ENCODE results near the gene CDC14B.

Gene CDC14B

DNA sequence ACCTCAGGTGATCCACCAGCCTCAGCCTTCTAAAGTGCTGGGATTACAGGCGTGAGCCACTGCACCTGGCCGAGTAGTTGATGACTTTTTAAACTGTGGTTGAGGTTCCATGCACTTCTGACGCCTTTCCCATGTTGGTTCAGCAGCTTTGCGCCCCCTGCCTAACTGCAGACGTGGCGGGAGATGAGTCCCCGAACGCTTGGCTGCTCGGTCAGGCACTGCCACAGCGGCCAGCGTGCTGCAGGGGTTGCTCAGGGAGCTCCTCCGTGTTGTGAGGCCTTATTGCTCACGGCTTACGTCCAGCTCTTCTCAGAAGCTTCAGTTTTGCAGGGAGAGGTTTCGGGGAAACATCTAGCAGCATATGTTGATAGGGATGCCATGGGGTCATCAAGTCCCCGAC is 134.4 kb downstream of the CDC14B start:
- no peak for DNase-seq (ENCODE audit: low read depth in 2 of 2, low spot score in 1 of 2)

DNA sequence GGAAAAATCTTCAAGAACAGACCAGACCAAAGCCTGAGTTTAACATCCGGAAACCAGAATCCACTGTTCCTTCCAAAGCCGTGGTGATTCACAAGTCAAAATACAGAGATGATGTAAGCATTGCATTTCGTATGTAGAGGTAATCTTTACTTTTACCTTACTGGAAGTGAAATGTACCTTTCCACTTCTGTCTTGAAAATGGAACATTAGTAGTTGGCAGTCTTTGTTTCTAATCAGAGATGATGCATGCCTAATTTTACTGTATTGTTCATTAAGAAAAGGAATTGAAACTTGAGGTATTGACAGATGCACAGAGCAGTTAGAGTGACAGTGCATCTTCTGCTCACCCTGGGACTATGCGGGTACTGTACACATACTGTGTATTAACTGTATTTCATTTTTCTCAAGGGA is 135.1 kb downstream of the CDC14B start:
- no peak for DNase-seq (ENCODE audit: low read depth in 2 of 2, low spot score in 1 of 2)

- no peak for DNase-seq (ENCODE audit: low read depth in 2 of 2, low spot score in 1 of 2)
Observed at GRCh38 chr9:96483733-96484390, 135.8 kb downstream of the CDC14B start.

GRCh38 chr9:96483197-96483596 is 136.4 kb downstream of the CDC14B start:
- no peak for DNase-seq (ENCODE audit: low read depth in 2 of 2, low spot score in 1 of 2)

DNA sequence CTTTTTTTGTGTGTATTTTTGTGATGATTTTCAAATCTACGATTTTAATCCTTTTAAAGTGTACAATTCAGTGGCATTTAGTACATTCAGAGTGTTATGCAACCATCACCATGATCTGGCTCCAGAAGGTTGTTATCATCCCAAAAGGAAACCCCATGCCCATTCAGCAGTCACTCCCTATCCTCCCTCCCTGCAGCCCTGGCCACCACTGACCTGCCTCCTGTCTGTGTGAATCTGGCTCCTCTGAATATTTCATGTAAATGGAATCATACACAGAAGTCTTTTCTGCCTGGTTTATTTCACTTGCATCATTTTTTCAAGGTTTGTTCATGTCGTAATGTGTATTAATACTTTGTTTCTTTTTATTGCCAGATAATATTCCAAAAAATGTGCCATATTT is 137.2 kb downstream of the CDC14B start:
- no peak for DNase-seq (ENCODE audit: low read depth in 2 of 2, low spot score in 1 of 2)

DNA sequence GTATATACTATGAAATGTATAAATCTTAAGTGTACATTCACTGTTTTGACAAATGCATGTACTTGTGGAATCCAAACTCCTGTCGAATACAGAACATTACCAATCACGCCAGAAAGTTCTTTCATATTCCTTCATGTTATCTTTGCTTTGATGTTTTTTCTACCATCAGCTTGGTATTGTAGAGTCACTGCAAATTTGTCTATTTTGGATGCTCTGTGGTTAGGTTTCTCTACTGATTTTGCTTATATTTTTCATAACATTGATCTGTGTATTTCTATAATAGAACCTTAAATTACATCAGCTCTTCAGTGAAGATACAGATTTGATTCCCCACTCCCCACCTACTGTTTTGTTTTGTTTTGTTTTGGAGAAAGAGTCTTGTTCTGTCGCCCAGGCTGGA is 138.9 kb downstream of the CDC14B start:
- no peak for DNase-seq (ENCODE audit: low read depth in 2 of 2, low spot score in 1 of 2)

DNA sequence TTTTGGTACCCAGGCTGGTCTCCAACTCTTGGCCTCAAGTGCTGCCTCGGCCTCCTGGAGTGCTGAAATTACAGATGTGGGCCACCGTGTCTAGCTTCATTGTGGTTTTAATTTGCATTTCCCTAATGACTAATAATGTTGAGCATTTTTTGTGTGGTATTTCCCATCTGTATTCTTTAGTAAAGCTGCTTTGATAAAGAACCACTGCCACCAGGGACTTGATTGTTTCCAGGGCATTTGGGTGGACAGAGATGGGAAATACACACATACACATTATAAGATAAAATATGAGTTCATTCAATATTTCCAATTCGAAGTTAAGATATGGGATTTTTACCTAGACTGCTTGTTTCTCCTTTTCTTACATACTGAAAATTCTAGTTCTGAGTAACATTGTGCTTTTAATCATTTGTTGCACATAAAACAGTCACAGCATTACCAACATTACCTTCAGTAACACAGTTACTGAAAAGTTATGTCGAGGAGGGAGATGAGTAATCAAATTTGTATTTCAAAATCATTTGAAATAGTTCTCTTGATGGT is 140.7 kb downstream of the CDC14B start:
- DNase-seq (ENCODE audit: low read depth in 2 of 2, low spot score in 1 of 2) = no peak

- DNase-seq (ENCODE audit: low read depth in 2 of 2, low spot score in 1 of 2) = no peak
Observed at GRCh38 chr9:96476591-96476990, 143.1 kb downstream of the CDC14B start.

- DNase-seq (ENCODE audit: low read depth in 2 of 2, low spot score in 1 of 2) = no peak
Observed at GRCh38 chr9:96476013-96476412, 143.6 kb downstream of the CDC14B start.

- no peak for DNase-seq (ENCODE audit: low read depth in 2 of 2, low spot score in 1 of 2)
Observed at GRCh38 chr9:96467784-96468183, 151.9 kb downstream of the CDC14B start.

DNA sequence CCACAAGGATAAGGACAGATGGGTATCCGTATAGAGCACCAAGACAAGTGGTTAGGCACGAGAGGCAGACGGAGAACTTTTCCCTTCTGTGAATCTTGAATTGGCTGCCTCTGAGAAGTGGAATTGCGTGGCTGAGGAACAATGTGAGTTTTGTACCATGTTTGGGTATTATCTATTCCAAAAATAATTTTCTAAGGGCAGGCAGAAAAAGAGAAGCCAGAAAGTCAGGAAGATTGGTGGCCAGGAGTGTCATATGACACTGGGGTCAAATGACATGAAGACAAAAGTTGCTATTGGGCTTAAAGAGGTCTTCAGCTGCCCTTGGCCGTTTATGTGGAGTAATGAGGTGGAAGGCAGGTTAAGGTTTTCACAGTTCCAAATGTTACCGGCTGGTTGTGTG is 155.2 kb downstream of the CDC14B start:
- DNase-seq (ENCODE audit: low read depth in 2 of 2, low spot score in 1 of 2) = no peak

- DNase-seq (ENCODE audit: low read depth in 2 of 2, low spot score in 1 of 2) = no peak
Observed at GRCh38 chr9:96462541-96462940, 157.1 kb downstream of the CDC14B start.

GRCh38 chr9:96461336-96461735 is 158.3 kb downstream of the CDC14B start:
- no peak for DNase-seq (ENCODE audit: low read depth in 2 of 2, low spot score in 1 of 2)

DNA sequence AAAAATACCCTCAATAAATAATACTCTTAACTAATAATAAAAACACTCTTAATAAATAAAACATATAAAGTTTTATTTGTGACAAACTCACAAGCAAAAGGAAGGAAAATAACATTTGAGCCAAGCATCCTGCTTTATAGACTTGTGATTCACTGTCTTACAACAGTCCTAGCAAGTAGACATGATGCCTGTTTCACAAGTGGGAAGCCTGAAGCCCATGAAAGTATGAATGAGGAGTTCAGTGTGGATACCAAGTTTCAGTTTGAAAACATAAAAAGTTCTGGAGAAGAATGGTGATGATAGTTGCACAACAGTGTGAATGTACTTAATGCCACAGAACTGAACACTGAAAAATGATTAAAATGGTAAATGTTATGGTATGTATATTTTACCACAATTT is 158.8 kb downstream of the CDC14B start:
- no peak for DNase-seq (ENCODE audit: low read depth in 2 of 2, low spot score in 1 of 2)

DNA sequence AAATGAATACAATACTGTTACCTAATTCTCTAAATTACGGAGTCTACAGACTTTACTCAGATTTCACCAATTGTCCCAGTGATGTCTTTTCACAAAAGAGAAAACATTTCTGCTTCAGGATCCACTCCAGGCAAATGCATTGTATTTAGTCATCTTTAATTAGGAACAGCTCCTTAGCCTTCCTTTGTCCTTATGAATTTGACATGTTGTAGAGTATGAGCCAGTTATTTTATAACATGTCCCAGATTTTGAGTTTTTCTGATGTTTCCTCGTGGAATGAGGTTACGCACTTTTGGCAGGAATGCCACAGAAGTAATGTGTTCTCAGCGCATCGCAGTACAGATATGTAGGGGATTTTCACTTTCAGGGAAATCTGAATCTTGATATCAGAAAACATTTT is 159.2 kb downstream of the CDC14B start:
- DNase-seq (ENCODE audit: low read depth in 2 of 2, low spot score in 1 of 2) = no peak

- no peak for DNase-seq (ENCODE audit: low read depth in 2 of 2, low spot score in 1 of 2)
Observed at GRCh38 chr9:96459268-96460007, 160.2 kb downstream of the CDC14B start.

DNA sequence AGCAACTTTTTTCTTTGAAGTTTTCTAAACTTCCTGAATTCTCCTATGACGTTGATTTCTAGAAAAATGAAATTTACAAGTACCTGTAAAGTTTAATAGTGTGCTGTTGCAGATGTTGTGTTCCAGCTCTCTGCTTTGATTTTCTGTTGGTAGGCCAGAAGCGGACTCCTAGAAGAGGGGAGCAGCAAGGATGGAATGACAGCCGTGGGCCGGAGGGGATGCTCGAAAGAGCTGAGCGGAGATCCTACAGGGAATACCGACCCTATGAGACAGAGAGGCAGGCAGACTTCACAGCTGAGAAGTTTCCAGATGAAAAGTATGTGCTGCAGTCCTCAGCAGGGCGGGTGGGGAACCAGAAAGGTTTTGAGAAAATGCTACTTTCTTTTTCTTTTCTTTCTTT is 161.4 kb downstream of the CDC14B start:
- DNase-seq (ENCODE audit: low read depth in 2 of 2, low spot score in 1 of 2) = no peak

DNA sequence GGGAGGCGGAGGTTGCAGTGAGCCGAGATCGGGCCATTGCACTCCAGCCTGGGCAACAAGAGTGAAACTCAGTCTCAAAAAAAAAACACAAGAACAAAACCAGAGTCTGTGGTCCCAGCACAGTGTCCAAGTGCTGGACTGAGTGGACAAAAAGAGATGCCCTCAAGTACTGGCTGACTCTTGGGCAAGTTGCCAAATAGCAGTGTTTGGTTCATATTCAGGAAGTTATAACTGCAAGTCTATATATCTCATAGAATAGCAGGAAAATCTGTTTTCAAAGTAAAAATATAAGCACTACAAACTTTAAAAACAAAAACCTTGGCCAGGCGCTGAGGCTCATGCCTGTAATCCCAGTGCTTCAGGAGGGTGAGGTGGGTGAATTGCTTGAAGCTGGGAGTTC is 162.4 kb downstream of the CDC14B start:
- DNase-seq (ENCODE audit: low read depth in 2 of 2, low spot score in 1 of 2) = no peak

DNA sequence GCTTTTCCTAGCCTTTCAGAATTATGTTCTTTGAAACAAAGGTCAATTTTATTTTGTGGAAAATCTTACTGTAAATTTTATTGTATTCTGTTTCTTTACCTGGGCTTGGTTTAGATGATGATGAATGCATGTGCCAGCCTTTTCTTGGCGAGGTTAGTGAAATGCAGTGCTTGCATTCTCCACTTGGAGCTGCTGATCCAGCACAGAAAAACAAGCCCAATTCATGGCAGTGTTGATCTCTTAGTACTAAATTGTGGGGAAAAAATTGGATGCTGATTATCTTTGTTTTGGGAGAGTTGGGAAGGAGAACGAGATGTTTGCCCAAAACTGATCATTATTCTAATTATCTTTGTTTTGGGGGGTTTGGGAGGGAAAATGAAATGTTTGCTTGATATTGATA is 166.0 kb downstream of the CDC14B start:
- no peak for DNase-seq (ENCODE audit: low read depth in 2 of 2, low spot score in 1 of 2)

- DNase-seq (ENCODE audit: low read depth in 2 of 2, low spot score in 1 of 2) = peak in 1 of 2 donors; percentile 18
Observed at GRCh38 chr9:96450613-96451528, 168.8 kb downstream of the CDC14B start.
